ENCODE data around the gene CYB5D1.

The CYB5D1 gene

GRCh38 chr17:7887482-7888183 is 29.8 kb downstream of the CYB5D1 start:
- Histone ChIP-seq H3K4me3 (ENCODE audit: low read depth, low read length) (peak overlapping the region; percentile 70), H2AK5ac (ENCODE audit: low read length) (peak overlapping the region; percentile 71), H3K36me3 (ENCODE audit: control insufficient read depth in 1 of 2, insufficient read depth in 2 of 2, low read length in 2 of 2) (peaks cover 14 to 16% of the 10 kb centered on the region in 2 experiments), H4K91ac (ENCODE audit: low read depth, low read length) (peak overlapping the region; percentile 100), H2BK5ac (ENCODE audit: low read depth, low read length, poor library complexity) (peak overlapping the region; percentile 99), H4K12ac (ENCODE audit: low read depth, low read length) (peak overlapping the region; percentile 75), H3K9ac (ENCODE audit: low read length) (peak overlapping the region; percentile 73), H2BK120ac (ENCODE audit: insufficient read depth, low read length, poor library complexity) (peak overlapping the region; percentile 97), H2BK12ac (ENCODE audit: low read length) (peak overlapping the region; percentile 43), H3K4me1 (ENCODE audit: control insufficient read depth in 1 of 2, insufficient read depth in 2 of 2, low read length in 2 of 2) (peaks cover 24 to 25% of the 10 kb centered on the region in 2 experiments), H3K23ac (ENCODE audit: low read length) (no peak overlapping the region), H3K9me3 (ENCODE audit: insufficient read depth, low read depth, low read length) (no peaks in the 10 kb centered on the region), H3K79me2 (ENCODE audit: control insufficient read depth, insufficient read depth, low read length, poor library complexity) (peaks cover 17% of the 10 kb centered on the region), H2AFZ (ENCODE audit: insufficient read depth, low read length, poor library complexity) (peak overlapping the region; percentile 85), H3K4ac (ENCODE audit: low read depth, low read length) (peak overlapping the region; percentile 75), H4K8ac (ENCODE audit: low read depth, low read length) (peak overlapping the region; percentile 91), H3K27me3 (ENCODE audit: insufficient read depth, low read length) (no peaks in the 10 kb centered on the region), H3K14ac (ENCODE audit: low read length) (peak overlapping the region; percentile 91), H3K18ac (ENCODE audit: low read length) (peak overlapping the region; percentile 98), H3K79me1 (ENCODE audit: low read length) (peaks cover 37% of the 10 kb centered on the region), H3K4me2 (ENCODE audit: low read length) (peak overlapping the region; percentile 94), H3K27ac (ENCODE audit: low read depth, low read length) (peak overlapping the region; percentile 93)
- WGBS (ENCODE audit: extremely low coverage, insufficient coverage, insufficient read length): 83% methylated on average over 1 of the region's 35 CpGs
- DNase-seq: peak; percentile 78 to 83

- peak; percentile 78 to 87 for DNase-seq
- no CpG with 5 or more reads among the region's 18 CpGs for WGBS (ENCODE audit: extremely low coverage, insufficient coverage, insufficient read length)
- peak within 1 kb of the TSS; percentile 91 for H3K14ac ChIP-seq (ENCODE audit: low read length)
Observed at GRCh38 chr17:7888184-7888920, 30.5 kb downstream of the CYB5D1 start, which contains the start of gene CHD3. TSS of gene CHD3 (plus strand) at chr17:7888789. CDS start at chr17:7889001, 212 bp downstream.

GRCh38 chr17:7889166-7889955 is 31.6 kb downstream of the CYB5D1 start:
- Histone ChIP-seq H3K4ac (ENCODE audit: low read depth, low read length) (peak overlapping the region; percentile 50), H3K27me3 (ENCODE audit: insufficient read depth, low read length) (no peaks in the 10 kb centered on the region), H2BK120ac (ENCODE audit: insufficient read depth, low read length, poor library complexity) (peak overlapping the region; percentile 56), H3K9me3 (ENCODE audit: insufficient read depth, low read depth, low read length) (no peaks in the 10 kb centered on the region), H3K4me2 (ENCODE audit: low read length) (peak overlapping the region; percentile 31), H3K4me1 (ENCODE audit: control insufficient read depth in 1 of 2, insufficient read depth in 2 of 2, low read length in 2 of 2) (peaks cover 22 to 25% of the 10 kb centered on the region in 2 experiments), H3K4me3 (ENCODE audit: low read depth, low read length) (no peak overlapping the region), H3K9ac (ENCODE audit: low read length) (peak overlapping the region; percentile 16), H3K14ac (ENCODE audit: low read length) (peak overlapping the region; percentile 68), H3K79me2 (ENCODE audit: control insufficient read depth, insufficient read depth, low read length, poor library complexity) (peaks cover 17% of the 10 kb centered on the region), H2AK5ac (ENCODE audit: low read length) (peak overlapping the region; percentile 55), H2BK12ac (ENCODE audit: low read length) (peak overlapping the region; percentile 94), H3K27ac (ENCODE audit: low read depth, low read length) (peak overlapping the region; percentile 93), H3K36me3 (ENCODE audit: control insufficient read depth in 1 of 2, insufficient read depth in 2 of 2, low read length in 2 of 2) (peaks cover 23 to 28% of the 10 kb centered on the region in 2 experiments), H3K18ac (ENCODE audit: low read length) (peak overlapping the region; percentile 66), H3K79me1 (ENCODE audit: low read length) (peaks cover 37% of the 10 kb centered on the region), H3K23ac (ENCODE audit: low read length) (no peak overlapping the region), H4K12ac (ENCODE audit: low read depth, low read length) (no peak overlapping the region), H4K91ac (ENCODE audit: low read depth, low read length) (peak overlapping the region; percentile 100), H4K8ac (ENCODE audit: low read depth, low read length) (peak overlapping the region; percentile 83), H2AFZ (ENCODE audit: insufficient read depth, low read length, poor library complexity) (no peak overlapping the region), H2BK5ac (ENCODE audit: low read depth, low read length, poor library complexity) (peak overlapping the region; percentile 88)
- WGBS (ENCODE audit: extremely low coverage, insufficient coverage, insufficient read length): no CpG with 5 or more reads among the region's 11 CpGs
- DNase-seq: peak; percentile 16 to 48

More at GRCh38 chr17:7888184-7888920, 30.5 kb downstream of the CYB5D1 start, which contains the start of gene CHD3:
- H4K12ac ChIP-seq (ENCODE audit: low read depth, low read length): peak within 1 kb of the TSS; percentile 75
- H3K9me3 ChIP-seq (ENCODE audit: insufficient read depth, low read depth, low read length): no peaks in the 10 kb centered on the region
- H3K79me2 ChIP-seq (ENCODE audit: control insufficient read depth, insufficient read depth, low read length, poor library complexity): peaks cover 17% of the 10 kb centered on the region
- peaks cover 14 to 18% of the 10 kb centered on the region in 2 experiments for H3K36me3 ChIP-seq (ENCODE audit: control insufficient read depth in 1 of 2, insufficient read depth in 2 of 2, low read length in 2 of 2)
- peak within 1 kb of the TSS; percentile 97 for H2BK120ac ChIP-seq (ENCODE audit: insufficient read depth, low read length, poor library complexity)
- peak within 1 kb of the TSS; percentile 71 for H2AK5ac ChIP-seq (ENCODE audit: low read length)
- H2BK5ac ChIP-seq (ENCODE audit: low read depth, low read length, poor library complexity): peak within 1 kb of the TSS; percentile 99
- H3K4ac ChIP-seq (ENCODE audit: low read depth, low read length): peak within 1 kb of the TSS; percentile 75
- H3K18ac ChIP-seq (ENCODE audit: low read length): peak within 1 kb of the TSS; percentile 98
- peak within 1 kb of the TSS; percentile 85 for H2AFZ ChIP-seq (ENCODE audit: insufficient read depth, low read length, poor library complexity)
- no peaks in the 10 kb centered on the region for H3K27me3 ChIP-seq (ENCODE audit: insufficient read depth, low read length)
- H3K23ac ChIP-seq (ENCODE audit: low read length): no peak within 1 kb of the TSS
- H3K79me1 ChIP-seq (ENCODE audit: low read length): peaks cover 37% of the 10 kb centered on the region
- H2BK12ac ChIP-seq (ENCODE audit: low read length): peak within 1 kb of the TSS; percentile 94
- peak within 1 kb of the TSS; percentile 93 for H3K27ac ChIP-seq (ENCODE audit: low read depth, low read length)
- H3K4me3 ChIP-seq (ENCODE audit: low read depth, low read length): peak within 1 kb of the TSS; percentile 70
- peak within 1 kb of the TSS; percentile 91 for H4K8ac ChIP-seq (ENCODE audit: low read depth, low read length)
- H3K4me2 ChIP-seq (ENCODE audit: low read length): peak within 1 kb of the TSS; percentile 94
- H3K4me1 ChIP-seq (ENCODE audit: control insufficient read depth in 1 of 2, insufficient read depth in 2 of 2, low read length in 2 of 2): peaks cover 22 to 25% of the 10 kb centered on the region in 2 experiments
- H4K91ac ChIP-seq (ENCODE audit: low read depth, low read length): peak within 1 kb of the TSS; percentile 100
- peak within 1 kb of the TSS; percentile 73 for H3K9ac ChIP-seq (ENCODE audit: low read length)

Data from trophoblast cell (in vitro differentiated cells and primary cell).